HepG2 (cell line): ENCODE data around the gene SUMO1. TPM values are rescaled to one million over a fixed set of nuclear protein-coding genes. Genes with fewer than 3 reads are reported as not detected.

ENCODE experiments used
- GLI4 ChIP-seq: sonication (generic); formaldehyde crosslinking; IDR thresholded peaks from 2 replicates; pipeline ENCODE4 v1.5.1; 2020; ENCODE audit warnings: missing genetic modification reagents, mild to moderate bottlenecking, moderate library complexity, borderline replicate concordance
- IKZF4 ChIP-seq: sonication (generic); formaldehyde crosslinking; IDR thresholded peaks from 2 replicates; pipeline ENCODE4 v1.5.1; 2020; ENCODE audit warnings: borderline replicate concordance, mild to moderate bottlenecking, low read depth, missing genetic modification reagents; ENCODE audit errors: not compliant biosample characterization
- MBNL3 ChIP-seq: fragments of 250-450 bp; sonication (Bioruptor Pico); conservative IDR thresholded peaks from 2 replicates; pipeline ENCODE4 v1.8.0; 2022; ENCODE audit warnings: mild to moderate bottlenecking, inconsistent platforms
- MXI1 ChIP-seq: IDR thresholded peaks from 3 replicates; pipeline ENCODE4 v1.6.1; 2012; ENCODE audit warnings: low read depth, low read length, inconsistent platforms, borderline replicate concordance
- SIX4 ChIP-seq: sonication (generic); formaldehyde crosslinking; IDR thresholded peaks from 2 replicates; pipeline ENCODE4 v1.4.0; 2020; ENCODE audit warnings: missing genetic modification reagents
- SMYD3 ChIP-seq: sonication (generic); formaldehyde crosslinking; IDR thresholded peaks from 2 replicates; pipeline ENCODE4 v1.8.1; 2023; ENCODE audit warnings: mild to moderate bottlenecking, missing genetic modification reagents
- SNAPC2 ChIP-seq: sonication (generic); formaldehyde crosslinking; IDR thresholded peaks from 2 replicates; pipeline ENCODE4 v1.8.1; 2022; ENCODE audit warnings: mild to moderate bottlenecking, missing genetic modification reagents
- ZBTB39 ChIP-seq: sonication (generic); formaldehyde crosslinking; IDR thresholded peaks from 2 replicates; pipeline ENCODE4 v1.5.0; 2020; ENCODE audit warnings: missing genetic modification reagents
- ZNF138 ChIP-seq: sonication (generic); formaldehyde crosslinking; IDR thresholded peaks from 2 replicates; pipeline ENCODE4 v1.5.0; 2020; ENCODE audit warnings: mild to moderate bottlenecking, low read depth, missing genetic modification reagents
- ZNF83 ChIP-seq: sonication (generic); formaldehyde crosslinking; IDR thresholded peaks from 2 replicates; pipeline ENCODE4 v1.4.0; 2020; ENCODE audit warnings: missing genetic modification reagents, mild to moderate bottlenecking, borderline replicate concordance
- polyA plus RNA-seq, 8 experiments: library from polyadenylated mRNA; depleted of rRNA in 3 of 8; stranded (reverse) in 7 of 8; unstranded in 1 of 8; fragments of >200 nt; fragmentation: Illumina TruSeq in 4 of 8; extraction: Trizol in 4 of 8; gene quantifications; 2 replicates each; pipeline versions ENCODE4 v1.2.1 to v1.2.3, GENCODE V29; 2011 to 2016; ENCODE audit warnings: low read depth in 4 of 8, missing spikeins in 1 of 8, mixed read lengths in 1 of 8; ENCODE audit not compliant: insufficient read depth in 1 of 8
- total RNA-seq, 5 experiments: library from RNA; depleted of rRNA; stranded (reverse); fragments of >200 nt; fragmentation: Illumina TruSeq; extraction: Trizol; gene quantifications; 2 replicates each; pipeline ENCODE4 v1.2.3, GENCODE V29; 2016; ENCODE audit warnings: low read depth in 1 of 5
- TF ChIP-seq, protein P1 (sequence below): sonication (generic); formaldehyde crosslinking; IDR thresholded peaks from 2 replicates; pipeline ENCODE4 v1.9.0; 2021; ENCODE audit warnings: mild to moderate bottlenecking, missing genetic modification reagents
- TF ChIP-seq, protein P2 (sequence below): sonication (generic); formaldehyde crosslinking; conservative IDR thresholded peaks from 2 replicates; pipeline ENCODE4 v1.5.0; 2020; ENCODE audit warnings: missing genetic modification reagents
- TF ChIP-seq, protein P3 (sequence below): sonication (generic); formaldehyde crosslinking; IDR thresholded peaks from 2 replicates; pipeline ENCODE4 v1.4.0; 2020; ENCODE audit warnings: mild to moderate bottlenecking, low read depth, missing genetic modification reagents
- TF ChIP-seq, protein P4 (sequence below): sonication (generic); formaldehyde crosslinking; IDR thresholded peaks from 2 replicates; pipeline ENCODE4 v1.9.0; 2021; ENCODE audit warnings: missing genetic modification reagents, mild to moderate bottlenecking, borderline replicate concordance

SUMO1 gene
- total and polyA plus RNA-seq, 2 of the 13 experiments (the other 11 are each of a cell fraction or from before 2014, with no cell fraction given): 101 to 173 TPM

DNA sequence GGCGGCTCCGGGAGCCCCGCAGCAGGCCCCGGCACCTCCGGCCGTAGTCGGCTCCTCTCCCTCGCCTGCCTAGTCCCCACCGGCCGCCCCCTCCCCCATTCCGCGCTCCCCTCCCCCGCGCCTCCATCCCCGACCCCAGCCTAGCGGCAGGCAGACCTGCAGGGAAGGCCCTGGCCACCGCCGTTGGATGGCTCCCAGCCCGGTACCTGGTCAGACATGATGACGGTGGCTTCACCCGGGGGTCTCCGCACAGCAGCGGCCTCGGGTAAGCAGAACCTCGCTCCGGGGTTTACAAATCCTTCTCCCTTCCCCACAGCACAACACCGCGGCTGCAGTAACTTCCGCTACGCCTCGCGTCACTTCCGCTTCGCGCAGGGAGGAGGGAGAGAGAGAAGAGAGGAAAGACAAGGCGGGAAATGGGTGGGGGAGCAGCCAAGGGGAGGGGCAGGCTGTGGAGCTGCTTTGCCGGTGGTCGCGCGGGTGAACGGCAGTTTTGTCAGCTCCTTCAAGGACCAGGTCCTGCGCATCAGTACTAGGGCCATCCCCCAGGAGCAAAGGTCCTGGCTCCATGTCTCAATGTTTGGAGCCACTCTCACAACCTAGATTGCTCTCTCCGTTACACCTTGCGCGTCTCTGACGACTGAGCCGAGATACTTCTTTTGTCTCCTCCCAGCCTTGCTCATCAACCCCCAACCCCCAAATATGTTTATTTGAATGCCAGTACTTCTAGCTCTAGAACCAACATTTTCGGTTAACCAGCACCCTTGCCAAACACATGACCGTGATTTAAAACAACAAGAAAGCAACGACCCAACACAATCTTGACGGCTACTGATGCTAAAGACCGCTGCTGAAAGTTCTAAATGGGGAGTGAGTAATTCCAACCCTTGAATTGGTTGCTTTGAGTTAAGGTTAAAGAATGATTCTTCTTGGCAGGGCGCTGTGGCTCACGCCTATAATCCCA lies at the start of gene SUMO1 (continued):
- TF ChIP-seq, protein P1, sequence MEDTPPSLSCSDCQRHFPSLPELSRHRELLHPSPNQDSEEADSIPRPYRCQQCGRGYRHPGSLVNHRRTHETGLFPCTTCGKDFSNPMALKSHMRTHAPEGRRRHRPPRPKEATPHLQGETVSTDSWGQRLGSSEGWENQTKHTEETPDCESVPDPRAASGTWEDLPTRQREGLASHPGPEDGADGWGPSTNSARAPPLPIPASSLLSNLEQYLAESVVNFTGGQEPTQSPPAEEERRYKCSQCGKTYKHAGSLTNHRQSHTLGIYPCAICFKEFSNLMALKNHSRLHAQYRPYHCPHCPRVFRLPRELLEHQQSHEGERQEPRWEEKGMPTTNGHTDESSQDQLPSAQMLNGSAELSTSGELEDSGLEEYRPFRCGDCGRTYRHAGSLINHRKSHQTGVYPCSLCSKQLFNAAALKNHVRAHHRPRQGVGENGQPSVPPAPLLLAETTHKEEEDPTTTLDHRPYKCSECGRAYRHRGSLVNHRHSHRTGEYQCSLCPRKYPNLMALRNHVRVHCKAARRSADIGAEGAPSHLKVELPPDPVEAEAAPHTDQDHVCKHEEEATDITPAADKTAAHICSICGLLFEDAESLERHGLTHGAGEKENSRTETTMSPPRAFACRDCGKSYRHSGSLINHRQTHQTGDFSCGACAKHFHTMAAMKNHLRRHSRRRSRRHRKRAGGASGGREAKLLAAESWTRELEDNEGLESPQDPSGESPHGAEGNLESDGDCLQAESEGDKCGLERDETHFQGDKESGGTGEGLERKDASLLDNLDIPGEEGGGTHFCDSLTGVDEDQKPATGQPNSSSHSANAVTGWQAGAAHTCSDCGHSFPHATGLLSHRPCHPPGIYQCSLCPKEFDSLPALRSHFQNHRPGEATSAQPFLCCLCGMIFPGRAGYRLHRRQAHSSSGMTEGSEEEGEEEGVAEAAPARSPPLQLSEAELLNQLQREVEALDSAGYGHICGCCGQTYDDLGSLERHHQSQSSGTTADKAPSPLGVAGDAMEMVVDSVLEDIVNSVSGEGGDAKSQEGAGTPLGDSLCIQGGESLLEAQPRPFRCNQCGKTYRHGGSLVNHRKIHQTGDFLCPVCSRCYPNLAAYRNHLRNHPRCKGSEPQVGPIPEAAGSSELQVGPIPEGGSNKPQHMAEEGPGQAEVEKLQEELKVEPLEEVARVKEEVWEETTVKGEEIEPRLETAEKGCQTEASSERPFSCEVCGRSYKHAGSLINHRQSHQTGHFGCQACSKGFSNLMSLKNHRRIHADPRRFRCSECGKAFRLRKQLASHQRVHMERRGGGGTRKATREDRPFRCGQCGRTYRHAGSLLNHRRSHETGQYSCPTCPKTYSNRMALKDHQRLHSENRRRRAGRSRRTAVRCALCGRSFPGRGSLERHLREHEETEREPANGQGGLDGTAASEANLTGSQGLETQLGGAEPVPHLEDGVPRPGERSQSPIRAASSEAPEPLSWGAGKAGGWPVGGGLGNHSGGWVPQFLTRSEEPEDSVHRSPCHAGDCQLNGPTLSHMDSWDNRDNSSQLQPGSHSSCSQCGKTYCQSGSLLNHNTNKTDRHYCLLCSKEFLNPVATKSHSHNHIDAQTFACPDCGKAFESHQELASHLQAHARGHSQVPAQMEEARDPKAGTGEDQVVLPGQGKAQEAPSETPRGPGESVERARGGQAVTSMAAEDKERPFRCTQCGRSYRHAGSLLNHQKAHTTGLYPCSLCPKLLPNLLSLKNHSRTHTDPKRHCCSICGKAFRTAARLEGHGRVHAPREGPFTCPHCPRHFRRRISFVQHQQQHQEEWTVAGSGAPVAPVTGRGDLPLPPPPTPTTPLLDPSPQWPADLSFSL: no peak
- TF ChIP-seq SIX4 (peak; percentile 42; the same call in 1 of the 2 replicates), GLI4 (no peak), MXI1 (no peak; the same call in 2 of the 3 replicates), SMYD3 (CRISPR knock-in tag) (peak; percentile 70), ZNF83 (CRISPR knock-in tag) (0 out of 2 replicates have a peak, but pooled peaks have one; percentile 37), ZNF138 (CRISPR knock-in tag) (peak; percentile 96; the same call in 1 of the 2 replicates), IKZF4 (CRISPR knock-in tag) (peak; percentile 62), ZBTB39 (CRISPR knock-in tag) (0 out of 2 replicates have a peak, but pooled peaks have one; percentile 58), MBNL3 (CRISPR knock-in tag) (no peak), SNAPC2 (CRISPR knock-in tag) (peak; percentile 93)
- TF ChIP-seq, protein P2, sequence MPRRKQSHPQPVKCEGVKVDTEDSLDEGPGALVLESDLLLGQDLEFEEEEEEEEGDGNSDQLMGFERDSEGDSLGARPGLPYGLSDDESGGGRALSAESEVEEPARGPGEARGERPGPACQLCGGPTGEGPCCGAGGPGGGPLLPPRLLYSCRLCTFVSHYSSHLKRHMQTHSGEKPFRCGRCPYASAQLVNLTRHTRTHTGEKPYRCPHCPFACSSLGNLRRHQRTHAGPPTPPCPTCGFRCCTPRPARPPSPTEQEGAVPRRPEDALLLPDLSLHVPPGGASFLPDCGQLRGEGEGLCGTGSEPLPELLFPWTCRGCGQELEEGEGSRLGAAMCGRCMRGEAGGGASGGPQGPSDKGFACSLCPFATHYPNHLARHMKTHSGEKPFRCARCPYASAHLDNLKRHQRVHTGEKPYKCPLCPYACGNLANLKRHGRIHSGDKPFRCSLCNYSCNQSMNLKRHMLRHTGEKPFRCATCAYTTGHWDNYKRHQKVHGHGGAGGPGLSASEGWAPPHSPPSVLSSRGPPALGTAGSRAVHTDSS: no peak
- TF ChIP-seq, protein P3, sequence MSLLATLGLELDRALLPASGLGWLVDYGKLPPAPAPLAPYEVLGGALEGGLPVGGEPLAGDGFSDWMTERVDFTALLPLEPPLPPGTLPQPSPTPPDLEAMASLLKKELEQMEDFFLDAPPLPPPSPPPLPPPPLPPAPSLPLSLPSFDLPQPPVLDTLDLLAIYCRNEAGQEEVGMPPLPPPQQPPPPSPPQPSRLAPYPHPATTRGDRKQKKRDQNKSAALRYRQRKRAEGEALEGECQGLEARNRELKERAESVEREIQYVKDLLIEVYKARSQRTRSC (CRISPR knock-in tag): no peak
- TF ChIP-seq, protein P4, sequence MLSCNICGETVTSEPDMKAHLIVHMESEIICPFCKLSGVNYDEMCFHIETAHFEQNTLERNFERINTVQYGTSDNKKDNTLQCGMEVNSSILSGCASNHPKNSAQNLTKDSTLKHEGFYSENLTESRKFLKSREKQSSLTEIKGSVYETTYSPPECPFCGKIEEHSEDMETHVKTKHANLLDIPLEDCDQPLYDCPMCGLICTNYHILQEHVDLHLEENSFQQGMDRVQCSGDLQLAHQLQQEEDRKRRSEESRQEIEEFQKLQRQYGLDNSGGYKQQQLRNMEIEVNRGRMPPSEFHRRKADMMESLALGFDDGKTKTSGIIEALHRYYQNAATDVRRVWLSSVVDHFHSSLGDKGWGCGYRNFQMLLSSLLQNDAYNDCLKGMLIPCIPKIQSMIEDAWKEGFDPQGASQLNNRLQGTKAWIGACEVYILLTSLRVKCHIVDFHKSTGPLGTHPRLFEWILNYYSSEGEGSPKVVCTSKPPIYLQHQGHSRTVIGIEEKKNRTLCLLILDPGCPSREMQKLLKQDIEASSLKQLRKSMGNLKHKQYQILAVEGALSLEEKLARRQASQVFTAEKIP (CRISPR knock-in tag): no peak
